NCI-H82 treated with DMSO at 0.1 percent for 48 hours (cell line): ENCODE data around the gene SLC66A1.
"Not testable (repeated sequence)": the region's sequence is repeated elsewhere in the genome, so short reads cannot be mapped to it uniquely, and the experiment has no call there.

ENCODE experiments used
- DNase-seq: peaks from one replicate; lab custom pipeline; 2025; ENCODE audit not compliant: unreplicated experiment; lab: John Stamatoyannopoulos, UW

SLC66A1 gene

DNA sequence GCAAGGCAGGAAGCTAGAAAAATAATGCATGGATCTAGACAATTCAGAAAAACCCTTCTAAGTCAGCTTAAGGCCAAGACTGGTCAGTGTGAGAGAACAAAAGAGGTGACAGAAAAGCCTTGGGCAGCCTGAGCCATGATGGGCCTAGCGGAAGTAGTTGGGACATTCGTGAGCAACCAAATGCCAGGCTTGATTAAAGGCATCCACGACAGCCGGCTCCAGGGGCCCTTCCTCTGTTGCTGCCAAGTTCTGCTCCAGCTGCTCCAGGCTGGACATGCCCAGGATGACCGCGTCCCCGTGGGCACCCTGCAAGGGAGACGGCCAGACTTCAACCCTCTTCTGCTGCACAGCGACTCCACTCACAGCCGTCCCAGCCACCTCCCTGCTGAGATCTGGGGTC lies 8.0 kb upstream of the SLC66A1 start:
- not testable (repeated sequence) for DNase-seq

DNA sequence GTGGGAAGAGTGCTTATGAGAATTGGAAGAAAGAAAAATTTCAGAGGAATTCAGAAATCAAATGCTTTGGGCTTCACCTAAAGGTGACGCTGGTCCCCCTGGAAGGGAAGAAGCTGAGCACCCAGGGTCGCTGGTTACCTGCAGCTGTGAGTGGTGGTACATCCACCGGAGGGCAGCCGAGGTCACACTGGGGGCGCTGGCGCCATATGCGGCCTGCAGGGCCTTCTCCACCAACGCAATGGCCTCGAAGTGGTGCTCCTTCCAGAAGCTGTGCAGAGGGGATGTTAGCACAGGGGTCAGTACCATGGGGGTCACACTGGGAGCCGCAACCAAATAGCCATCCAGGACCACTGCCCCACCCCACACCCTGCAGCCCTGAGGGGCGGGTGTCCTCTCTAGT lies 6.2 kb upstream of the SLC66A1 start:
- no peak for DNase-seq

GRCh38 chr1:19306941-19307340 lies 5.2 kb upstream of the SLC66A1 start:
- no peak for DNase-seq

DNA sequence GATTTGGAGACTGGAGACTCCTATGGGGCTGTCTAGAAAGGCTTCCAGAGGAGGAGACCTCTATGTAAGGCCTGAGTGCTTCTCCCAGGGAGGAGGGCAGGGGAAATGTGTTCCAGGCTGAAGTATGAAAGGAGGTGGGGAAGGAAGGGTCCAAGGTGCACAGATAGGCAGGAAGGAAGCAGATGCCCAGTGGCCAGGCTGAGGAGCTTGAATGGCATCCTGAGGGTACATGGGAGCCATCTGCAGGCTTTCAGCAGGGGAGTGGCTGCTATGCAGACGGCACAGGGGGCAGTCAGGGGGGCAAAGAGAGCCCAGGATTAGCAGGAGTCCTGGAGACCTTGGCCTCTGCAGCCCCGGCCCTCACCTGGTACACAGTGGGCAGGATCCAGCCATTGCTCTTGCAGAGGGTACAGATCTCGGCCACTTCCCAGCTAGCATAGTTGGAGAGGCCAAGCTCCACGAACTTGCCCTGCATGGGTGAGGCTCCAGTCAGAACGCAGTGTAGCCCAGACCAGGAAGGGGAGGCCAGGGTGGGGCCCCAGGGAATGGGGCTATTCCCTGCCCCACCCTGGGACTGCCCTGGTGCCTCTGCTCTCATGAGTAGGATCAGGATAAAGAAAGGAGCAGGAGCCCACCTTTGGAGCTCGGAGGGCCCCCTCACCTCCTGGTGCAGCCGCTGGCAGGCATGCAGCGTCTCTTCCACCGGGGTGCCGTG lies 4.2 kb upstream of the SLC66A1 start:
- DNase-seq, result no peak

DNA sequence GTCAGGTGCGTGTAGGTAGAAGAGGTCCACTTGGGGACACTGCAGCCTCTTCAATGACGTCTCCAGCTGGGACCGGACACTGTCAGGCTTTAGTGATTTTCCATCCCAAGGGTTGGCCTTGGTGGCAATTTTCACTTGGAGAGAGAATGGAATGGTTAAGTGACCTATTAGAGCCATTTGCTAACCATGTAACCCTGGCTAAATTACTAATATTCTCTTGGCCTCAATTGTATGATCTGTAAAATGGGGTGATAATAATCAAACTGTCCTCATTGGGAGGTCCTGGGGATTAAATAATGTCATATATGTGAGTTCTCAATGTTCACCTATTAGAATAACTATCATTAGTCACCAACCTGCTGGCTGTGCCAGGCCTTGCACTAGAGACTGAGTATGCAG lies 3.6 kb upstream of the SLC66A1 start:
- DNase-seq, result no peak

- no peak for DNase-seq
These were observed 2.9 kb upstream of the SLC66A1 start for GRCh38 chr1:19309123-19309813.

DNA sequence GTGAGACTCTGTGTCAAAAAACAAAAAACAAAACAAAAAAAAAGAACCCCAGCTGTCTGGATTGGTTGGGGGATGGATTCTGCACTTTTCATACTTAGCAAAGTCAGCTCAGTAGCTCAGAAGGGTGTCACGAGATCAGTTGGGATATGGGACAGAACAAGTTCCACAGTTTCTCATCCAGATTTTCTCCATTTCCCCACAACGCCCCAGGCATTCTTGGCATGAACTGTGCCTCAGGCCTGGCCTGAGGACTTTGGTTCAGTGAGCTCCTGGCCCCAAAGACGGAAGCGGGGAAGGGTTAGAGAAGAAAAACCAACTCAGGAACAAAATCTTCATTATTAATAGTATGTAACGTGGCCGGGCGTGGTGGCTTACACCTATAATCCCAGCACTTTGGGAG lies 2.1 kb upstream of the SLC66A1 start:
- DNase-seq, result no peak

- DNase-seq, result no peak
These were observed 1.2 kb upstream of the SLC66A1 start for GRCh38 chr1:19310720-19311502.

DNA sequence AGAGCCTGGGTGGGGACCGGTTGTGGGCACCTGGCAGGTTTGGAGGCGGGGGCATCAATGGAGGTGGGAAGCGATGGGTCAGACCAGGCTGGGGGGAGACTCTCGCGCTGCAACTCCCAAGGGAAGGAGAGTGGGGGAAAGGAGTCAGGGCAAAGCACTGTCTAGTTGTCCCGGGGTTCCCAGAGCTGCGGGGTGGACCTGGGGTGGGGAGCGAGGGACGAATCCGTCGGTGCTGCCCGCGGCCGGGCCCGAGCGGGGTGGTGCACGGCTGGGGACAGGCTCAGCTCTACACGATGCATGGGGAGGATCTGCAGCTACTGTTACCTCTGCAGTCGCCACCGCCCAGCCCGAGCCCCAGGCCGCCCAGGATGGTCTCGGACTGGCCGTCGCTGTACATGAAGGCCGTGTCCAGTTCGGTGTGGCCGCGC lies 609 bp upstream of the SLC66A1 start:
- no peak for DNase-seq

GRCh38 chr1:19312782-19313635 lies 883 bp downstream of the SLC66A1 start:
- DNase-seq, result no peak

DNA sequence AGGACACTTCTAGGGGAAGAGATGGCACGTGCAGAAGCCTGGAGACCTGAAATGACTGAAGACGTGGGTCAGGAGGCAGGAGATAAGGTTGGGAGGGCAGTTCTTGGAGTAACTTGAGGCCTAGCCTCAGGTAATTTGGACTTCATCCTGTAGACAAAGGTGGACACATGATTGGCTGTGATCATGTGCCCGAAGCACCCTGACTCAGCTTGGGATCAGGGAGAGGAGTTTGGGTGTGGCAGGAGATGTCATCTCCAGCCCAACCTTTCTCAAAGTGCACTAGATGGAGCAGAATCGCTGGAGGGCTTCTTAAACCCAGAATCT lies 1.5 kb downstream of the SLC66A1 start:
- no peak for DNase-seq

DNA sequence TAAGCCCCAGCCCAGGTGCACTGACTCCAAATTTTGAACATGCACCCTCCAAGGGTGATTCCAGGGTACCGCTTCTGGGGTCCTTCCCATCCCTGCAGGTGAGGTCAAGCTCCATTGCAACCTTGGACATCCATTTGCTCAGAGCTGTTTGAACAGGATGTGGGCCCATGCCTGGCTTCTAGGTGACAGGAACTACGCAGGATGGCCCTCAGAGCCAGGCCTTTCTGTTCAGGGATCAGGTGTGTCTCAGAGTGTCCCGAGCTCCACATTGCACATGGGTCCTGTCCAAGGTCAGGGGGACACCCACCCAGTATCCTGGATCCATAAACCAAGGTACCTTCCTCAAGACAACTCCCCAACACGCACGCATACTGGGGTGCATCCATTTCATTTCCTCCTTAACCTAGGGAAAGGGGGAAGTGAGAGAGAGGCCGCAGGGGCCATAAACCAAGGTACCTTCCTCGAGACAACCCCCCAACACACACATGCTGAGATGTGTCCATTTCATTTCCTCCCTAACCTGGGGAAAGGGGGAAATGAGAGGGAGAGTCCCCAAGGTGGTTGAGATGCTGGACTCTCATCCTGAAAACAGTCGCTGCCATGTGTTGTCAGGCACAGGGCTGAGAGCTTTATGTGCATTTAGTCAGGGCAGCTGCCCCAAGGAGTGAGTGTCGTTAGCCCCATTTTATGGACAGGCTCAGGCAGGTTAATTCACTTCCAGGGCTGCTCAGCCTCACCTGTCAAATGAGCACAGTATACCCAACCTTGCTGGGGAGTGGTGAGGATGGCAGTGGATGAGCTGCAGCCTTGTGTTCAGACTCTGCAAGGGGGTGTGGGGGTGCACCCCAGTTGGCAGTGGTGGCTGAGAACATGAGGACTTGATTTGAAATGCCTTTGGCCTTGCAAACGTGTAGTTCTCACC lies 2.1 kb downstream of the SLC66A1 start:
- no peak for DNase-seq

- no peak for DNase-seq
These were observed 3.5 kb downstream of the SLC66A1 start for GRCh38 chr1:19315378-19316198.

GRCh38 chr1:19317126-19317910 lies 5.2 kb downstream of the SLC66A1 start:
- DNase-seq, result no peak

GRCh38 chr1:19319196-19319595 lies 7.1 kb downstream of the SLC66A1 start:
- no peak for DNase-seq

DNA sequence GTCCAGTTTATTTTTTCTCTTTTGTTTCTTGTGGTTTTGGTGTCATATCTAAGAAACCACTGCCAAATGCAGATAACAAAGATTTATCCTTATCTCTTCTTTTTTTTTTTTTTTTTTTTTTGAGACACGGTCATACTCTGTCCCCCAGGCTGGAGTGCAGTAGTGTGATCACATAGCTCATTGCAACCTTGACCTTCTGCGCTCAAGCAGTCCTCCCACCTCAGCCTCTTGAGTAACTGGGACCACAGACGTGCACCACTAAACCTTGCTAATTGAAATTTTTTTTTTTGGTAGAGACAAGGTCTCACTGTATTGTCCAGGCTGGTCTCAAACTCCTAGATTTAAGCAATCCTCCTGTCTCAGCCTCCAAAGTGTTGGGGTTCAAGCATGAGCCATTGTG lies 8.9 kb downstream of the SLC66A1 start:
- DNase-seq, result no peak

DNA sequence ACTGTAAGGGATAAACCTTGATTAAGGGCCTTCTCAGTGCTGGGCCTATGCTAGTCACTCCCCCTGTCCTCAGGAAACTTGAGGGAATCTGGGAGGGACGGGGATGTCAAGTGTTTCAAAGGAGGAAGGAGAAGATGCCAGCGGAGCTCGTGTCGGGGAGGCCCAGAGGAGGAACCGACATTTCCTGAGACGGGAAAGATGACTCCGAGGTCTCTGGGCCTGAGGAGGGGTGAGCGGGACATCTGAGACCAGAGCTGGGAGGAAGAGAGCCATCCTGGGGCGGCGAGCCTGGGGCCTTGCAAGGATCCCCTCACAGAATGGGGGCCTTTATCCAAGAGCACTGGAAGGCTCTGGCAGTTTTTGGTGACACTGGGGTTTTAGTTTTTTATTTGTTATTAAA lies 10.4 kb downstream of the SLC66A1 start:
- DNase-seq, result no peak

- DNase-seq, result no peak
These were observed 12.0 kb downstream of the SLC66A1 start for GRCh38 chr1:19323987-19324664.
